HEK293 (cell line): ENCODE measurements around the gene ZNF780B.
A peak's percentile ranks its signal among the peaks of the same experiment; 100 is the strongest.

Source experiments
- IKZF3 ChIP-seq: fragments of 450-650 bp; IDR thresholded peaks from 2 replicates; pipeline ENCODE4 v1.5.0; 2018; ENCODE audit warnings: missing biosample characterization, mild to moderate bottlenecking, missing genetic modification characterization, moderate library complexity
- KLF10 ChIP-seq: fragments of 450-650 bp; IDR thresholded peaks from 2 replicates; pipeline ENCODE4 v1.5.1; 2018; ENCODE audit warnings: missing biosample characterization, mild to moderate bottlenecking, missing genetic modification characterization
- MYNN ChIP-seq: fragments of 450-650 bp; formaldehyde crosslinking; IDR thresholded peaks from 2 replicates; pipeline ENCODE4 v1.5.1; 2016; ENCODE audit warnings: missing biosample characterization, missing genetic modification characterization, borderline replicate concordance
- OSR2 ChIP-seq: fragments of 450-650 bp; formaldehyde crosslinking; IDR thresholded peaks from 2 replicates; pipeline ENCODE4 v1.5.1; 2016; ENCODE audit warnings: missing biosample characterization, missing genetic modification characterization
- PBX3 ChIP-seq: sonication (generic); formaldehyde crosslinking; IDR thresholded peaks from 2 replicates; pipeline ENCODE4 v1.8.1; 2022; ENCODE audit warnings: mild to moderate bottlenecking, moderate library complexity, missing genetic modification reagents
- PRDM1 ChIP-seq: fragments of 450-650 bp; formaldehyde crosslinking; IDR thresholded peaks from 2 replicates; pipeline ENCODE4; 2016; ENCODE audit warnings: missing biosample characterization, missing genetic modification characterization
- SP7 ChIP-seq: fragments of 450-650 bp; formaldehyde crosslinking; IDR thresholded peaks from 2 replicates; pipeline ENCODE4 v1.5.1; 2016; ENCODE audit warnings: missing biosample characterization, missing genetic modification characterization
- ZBTB20 ChIP-seq: fragments of 450-650 bp; formaldehyde crosslinking; IDR thresholded peaks from 2 replicates; pipeline ENCODE4 v1.5.1; 2016; ENCODE audit warnings: missing biosample characterization, missing genetic modification characterization
- ZFP41 ChIP-seq: fragments of 450-650 bp; formaldehyde crosslinking; IDR thresholded peaks from 2 replicates; pipeline ENCODE4 v1.5.1; 2016; ENCODE audit warnings: missing biosample characterization, missing genetic modification characterization, borderline replicate concordance
- ZNF114 ChIP-seq: fragments of 450-650 bp; formaldehyde crosslinking; IDR thresholded peaks from 2 replicates; pipeline ENCODE4 v1.5.0; 2017; ENCODE audit warnings: missing biosample characterization, missing genetic modification characterization
- ZNF132 ChIP-seq: fragments of 450-650 bp; formaldehyde crosslinking; IDR thresholded peaks from 2 replicates; pipeline ENCODE4 v1.5.1; 2017; ENCODE audit warnings: missing biosample characterization, missing genetic modification characterization, borderline replicate concordance
- ZNF175 ChIP-seq: fragments of 450-650 bp; formaldehyde crosslinking; IDR thresholded peaks from 2 replicates; pipeline ENCODE4 v1.5.1; 2016; ENCODE audit warnings: missing biosample characterization, missing genetic modification characterization
- ZNF398 ChIP-seq: fragments of 450-650 bp; formaldehyde crosslinking; IDR thresholded peaks from 2 replicates; pipeline ENCODE4 v1.5.1; 2017; ENCODE audit warnings: missing biosample characterization, missing genetic modification characterization
- ZNF416 ChIP-seq: fragments of 450-650 bp; formaldehyde crosslinking; IDR thresholded peaks from 2 replicates; pipeline ENCODE4 v1.5.1; 2016; ENCODE audit warnings: missing biosample characterization, missing genetic modification characterization
- ZNF423 ChIP-seq: fragments of 450-650 bp; formaldehyde crosslinking; IDR thresholded peaks from 2 replicates; pipeline ENCODE4 v1.5.1; 2016; ENCODE audit warnings: missing biosample characterization, missing genetic modification characterization
- ZNF488 ChIP-seq: fragments of 450-650 bp; formaldehyde crosslinking; IDR thresholded peaks from 2 replicates; pipeline ENCODE4 v1.5.1; 2016; ENCODE audit warnings: missing biosample characterization, missing genetic modification characterization
- ZNF501 ChIP-seq: fragments of 450-650 bp; formaldehyde crosslinking; IDR thresholded peaks from 2 replicates; pipeline ENCODE4 v1.5.1; 2016; ENCODE audit warnings: missing biosample characterization, missing genetic modification characterization
- ZNF521 ChIP-seq: fragments of 450-650 bp; formaldehyde crosslinking; IDR thresholded peaks from 2 replicates; pipeline ENCODE4 v1.5.1; 2017; ENCODE audit warnings: missing biosample characterization, mild to moderate bottlenecking, missing genetic modification characterization
- ZNF585B ChIP-seq: fragments of 450-650 bp; formaldehyde crosslinking; IDR thresholded peaks from 2 replicates; pipeline ENCODE4 v1.5.1; 2016; ENCODE audit warnings: missing biosample characterization, missing genetic modification characterization
- ZNF624 ChIP-seq: fragments of 450-650 bp; formaldehyde crosslinking; IDR thresholded peaks from 2 replicates; pipeline ENCODE4 v1.5.1; 2017; ENCODE audit warnings: missing biosample characterization, missing genetic modification characterization
- ZNF670 ChIP-seq: fragments of 450-650 bp; formaldehyde crosslinking; IDR thresholded peaks from 2 replicates; pipeline ENCODE4 v1.5.1; 2016; ENCODE audit warnings: missing biosample characterization, missing genetic modification characterization, low read depth
- ZSCAN30 ChIP-seq: fragments of 450-650 bp; IDR thresholded peaks from 2 replicates; pipeline ENCODE4 v1.5.1; 2018; ENCODE audit warnings: missing biosample characterization, mild to moderate bottlenecking, missing genetic modification characterization, moderate library complexity
- TF ChIP-seq, protein P1 (sequence below): fragments of 450-650 bp; formaldehyde crosslinking; IDR thresholded peaks from 2 replicates; pipeline ENCODE4 v1.5.1; 2016; ENCODE audit warnings: missing biosample characterization, missing genetic modification characterization
- TF ChIP-seq, protein P2 (sequence below): fragments of 450-650 bp; formaldehyde crosslinking; IDR thresholded peaks from 2 replicates; pipeline ENCODE4 v1.5.1; 2016; ENCODE audit warnings: missing biosample characterization, missing genetic modification characterization
- TF ChIP-seq, protein P3 (sequence below): fragments of 450-650 bp; formaldehyde crosslinking; IDR thresholded peaks from 2 replicates; pipeline ENCODE4 v1.5.1; 2017; ENCODE audit warnings: missing biosample characterization, missing genetic modification characterization
- TF ChIP-seq, protein P4 (sequence below): fragments of 450-650 bp; IDR thresholded peaks from 2 replicates; pipeline ENCODE4 v1.5.1; 2018; ENCODE audit warnings: missing biosample characterization, missing genetic modification characterization

ZNF780B gene

GRCh38 chr19:39996218-39996810 lies 59.7 kb downstream of the ZNF780B start (continued):
- TF ChIP-seq PRDM1 (tag by site-specific recombination) (no peak), OSR2 (no peak), ZNF521 (tag by site-specific recombination) (no peak), KLF10 (no peak), ZNF624 (0 out of 2 replicates have a peak, but pooled peaks have one; percentile 59), IKZF3 (0 out of 2 replicates have a peak, but pooled peaks have one; percentile 5), ZFP41 (tag by site-specific recombination) (no peak), ZNF398 (no peak), ZSCAN30 (no peak), PBX3 (no peak), ZNF501 (tag by site-specific recombination) (no peak), ZNF114 (tag by site-specific recombination) (no peak), SP7 (tag by site-specific recombination) (no peak; the same call in 1 of the 2 replicates), ZNF488 (tag by site-specific recombination) (no peak), ZNF416 (tag by site-specific recombination) (no peak), ZNF423 (no peak), ZNF175 (tag by site-specific recombination) (no peak), ZNF585B (no peak), ZNF670 (no peak), ZBTB20 (no peak; the same call in 1 of the 2 replicates), ZNF132 (tag by site-specific recombination) (no peak), MYNN (no peak)
- TF ChIP-seq, protein P1, sequence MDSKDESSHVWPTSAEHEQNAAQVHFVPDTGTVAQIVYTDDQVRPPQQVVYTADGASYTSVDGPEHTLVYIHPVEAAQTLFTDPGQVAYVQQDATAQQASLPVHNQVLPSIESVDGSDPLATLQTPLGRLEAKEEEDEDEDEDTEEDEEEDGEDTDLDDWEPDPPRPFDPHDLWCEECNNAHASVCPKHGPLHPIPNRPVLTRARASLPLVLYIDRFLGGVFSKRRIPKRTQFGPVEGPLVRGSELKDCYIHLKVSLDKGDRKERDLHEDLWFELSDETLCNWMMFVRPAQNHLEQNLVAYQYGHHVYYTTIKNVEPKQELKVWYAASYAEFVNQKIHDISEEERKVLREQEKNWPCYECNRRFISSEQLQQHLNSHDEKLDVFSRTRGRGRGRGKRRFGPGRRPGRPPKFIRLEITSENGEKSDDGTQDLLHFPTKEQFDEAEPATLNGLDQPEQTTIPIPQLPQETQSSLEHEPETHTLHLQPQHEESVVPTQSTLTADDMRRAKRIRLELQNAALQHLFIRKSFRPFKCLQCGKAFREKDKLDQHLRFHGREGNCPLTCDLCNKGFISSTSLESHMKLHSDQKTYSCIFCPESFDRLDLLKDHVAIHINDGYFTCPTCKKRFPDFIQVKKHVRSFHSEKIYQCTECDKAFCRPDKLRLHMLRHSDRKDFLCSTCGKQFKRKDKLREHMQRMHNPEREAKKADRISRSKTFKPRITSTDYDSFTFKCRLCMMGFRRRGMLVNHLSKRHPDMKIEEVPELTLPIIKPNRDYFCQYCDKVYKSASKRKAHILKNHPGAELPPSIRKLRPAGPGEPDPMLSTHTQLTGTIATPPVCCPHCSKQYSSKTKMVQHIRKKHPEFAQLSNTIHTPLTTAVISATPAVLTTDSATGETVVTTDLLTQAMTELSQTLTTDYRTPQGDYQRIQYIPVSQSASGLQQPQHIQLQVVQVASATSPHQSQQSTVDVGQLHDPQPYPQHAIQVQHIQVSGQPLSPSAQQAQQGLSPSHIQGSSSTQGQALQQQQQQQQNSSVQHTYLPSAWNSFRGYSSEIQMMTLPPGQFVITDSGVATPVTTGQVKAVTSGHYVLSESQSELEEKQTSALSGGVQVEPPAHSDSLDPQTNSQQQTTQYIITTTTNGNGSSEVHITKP: no peak
- TF ChIP-seq, protein P2, sequence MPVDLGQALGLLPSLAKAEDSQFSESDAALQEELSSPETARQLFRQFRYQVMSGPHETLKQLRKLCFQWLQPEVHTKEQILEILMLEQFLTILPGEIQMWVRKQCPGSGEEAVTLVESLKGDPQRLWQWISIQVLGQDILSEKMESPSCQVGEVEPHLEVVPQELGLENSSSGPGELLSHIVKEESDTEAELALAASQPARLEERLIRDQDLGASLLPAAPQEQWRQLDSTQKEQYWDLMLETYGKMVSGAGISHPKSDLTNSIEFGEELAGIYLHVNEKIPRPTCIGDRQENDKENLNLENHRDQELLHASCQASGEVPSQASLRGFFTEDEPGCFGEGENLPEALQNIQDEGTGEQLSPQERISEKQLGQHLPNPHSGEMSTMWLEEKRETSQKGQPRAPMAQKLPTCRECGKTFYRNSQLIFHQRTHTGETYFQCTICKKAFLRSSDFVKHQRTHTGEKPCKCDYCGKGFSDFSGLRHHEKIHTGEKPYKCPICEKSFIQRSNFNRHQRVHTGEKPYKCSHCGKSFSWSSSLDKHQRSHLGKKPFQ: peak; percentile 80
- TF ChIP-seq, protein P3, sequence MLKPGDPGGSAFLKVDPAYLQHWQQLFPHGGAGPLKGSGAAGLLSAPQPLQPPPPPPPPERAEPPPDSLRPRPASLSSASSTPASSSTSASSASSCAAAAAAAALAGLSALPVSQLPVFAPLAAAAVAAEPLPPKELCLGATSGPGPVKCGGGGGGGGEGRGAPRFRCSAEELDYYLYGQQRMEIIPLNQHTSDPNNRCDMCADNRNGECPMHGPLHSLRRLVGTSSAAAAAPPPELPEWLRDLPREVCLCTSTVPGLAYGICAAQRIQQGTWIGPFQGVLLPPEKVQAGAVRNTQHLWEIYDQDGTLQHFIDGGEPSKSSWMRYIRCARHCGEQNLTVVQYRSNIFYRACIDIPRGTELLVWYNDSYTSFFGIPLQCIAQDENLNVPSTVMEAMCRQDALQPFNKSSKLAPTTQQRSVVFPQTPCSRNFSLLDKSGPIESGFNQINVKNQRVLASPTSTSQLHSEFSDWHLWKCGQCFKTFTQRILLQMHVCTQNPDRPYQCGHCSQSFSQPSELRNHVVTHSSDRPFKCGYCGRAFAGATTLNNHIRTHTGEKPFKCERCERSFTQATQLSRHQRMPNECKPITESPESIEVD (tag by site-specific recombination): no peak
- TF ChIP-seq, protein P4, sequence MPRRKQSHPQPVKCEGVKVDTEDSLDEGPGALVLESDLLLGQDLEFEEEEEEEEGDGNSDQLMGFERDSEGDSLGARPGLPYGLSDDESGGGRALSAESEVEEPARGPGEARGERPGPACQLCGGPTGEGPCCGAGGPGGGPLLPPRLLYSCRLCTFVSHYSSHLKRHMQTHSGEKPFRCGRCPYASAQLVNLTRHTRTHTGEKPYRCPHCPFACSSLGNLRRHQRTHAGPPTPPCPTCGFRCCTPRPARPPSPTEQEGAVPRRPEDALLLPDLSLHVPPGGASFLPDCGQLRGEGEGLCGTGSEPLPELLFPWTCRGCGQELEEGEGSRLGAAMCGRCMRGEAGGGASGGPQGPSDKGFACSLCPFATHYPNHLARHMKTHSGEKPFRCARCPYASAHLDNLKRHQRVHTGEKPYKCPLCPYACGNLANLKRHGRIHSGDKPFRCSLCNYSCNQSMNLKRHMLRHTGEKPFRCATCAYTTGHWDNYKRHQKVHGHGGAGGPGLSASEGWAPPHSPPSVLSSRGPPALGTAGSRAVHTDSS (tag by site-specific recombination): peak; percentile 39; the same call in 1 of the 2 replicates
